COLO668 (cell line): ENCODE results near the gene CST5.
"Not testable (repeated sequence)": the region's sequence is repeated elsewhere in the genome, so short reads cannot be mapped to it uniquely, and the experiment has no call there.

ENCODE experiments used
- DNase-seq: peaks from one replicate; lab custom pipeline; 2025; ENCODE audit not compliant: unreplicated experiment; lab: John Stamatoyannopoulos, UW

Gene CST5

DNA sequence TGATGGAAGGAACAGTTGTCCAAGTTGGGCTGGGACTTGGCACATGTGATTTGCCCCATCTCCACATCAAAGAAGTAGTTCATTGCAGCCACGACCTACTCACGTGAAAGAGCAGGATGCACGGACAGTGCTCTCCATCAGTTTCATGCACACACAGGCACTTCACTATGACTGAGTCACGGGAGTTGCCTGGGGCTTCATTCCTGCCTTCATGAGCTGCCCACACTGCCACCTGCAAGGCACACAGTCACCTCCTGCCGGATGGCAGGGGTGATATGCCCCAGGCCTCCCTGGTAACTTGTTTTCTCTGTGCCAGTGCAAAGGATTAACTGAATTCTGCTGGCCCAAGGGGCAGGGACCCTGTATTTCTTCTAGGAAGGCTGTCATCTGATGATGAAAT lies 22.8 kb downstream of the CST5 start:
- no peak for DNase-seq

DNA sequence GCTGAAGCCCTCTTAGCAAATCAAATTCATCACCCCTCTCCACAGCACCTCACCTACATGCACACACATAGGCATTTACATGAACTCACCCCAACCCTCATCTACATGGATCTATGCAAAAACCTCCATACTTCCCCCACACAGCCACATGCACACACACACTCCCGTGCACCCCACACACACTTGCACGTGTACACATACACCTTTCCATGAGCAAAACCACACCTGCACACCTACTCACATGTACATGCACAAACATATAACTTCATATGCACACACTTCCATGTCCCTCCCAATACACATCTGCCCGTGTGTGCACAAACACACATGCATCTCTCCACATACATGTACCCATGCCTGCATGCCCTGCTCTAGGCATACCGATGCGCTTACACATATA lies 23.3 kb downstream of the CST5 start:
- DNase-seq: no peak

DNA sequence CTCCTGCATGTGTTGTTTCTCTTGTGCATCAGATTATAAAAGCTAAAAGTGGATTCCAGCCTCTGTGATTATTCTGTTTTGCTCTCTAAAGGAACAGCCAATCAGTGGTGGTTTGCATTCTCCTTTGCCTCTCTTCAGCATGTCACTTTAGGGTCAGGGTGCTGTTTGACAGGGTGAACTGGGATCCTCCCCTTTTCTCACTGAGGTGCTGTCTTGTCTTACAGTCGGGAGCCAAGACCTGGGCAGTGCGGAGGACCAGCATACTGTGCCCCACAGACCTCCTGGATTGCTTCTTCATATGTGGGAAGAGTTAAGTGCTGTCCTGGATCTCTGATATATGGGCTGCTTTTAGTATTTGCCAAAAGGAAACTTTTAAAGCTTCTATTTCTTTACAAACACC lies 37.9 kb downstream of the CST5 start:
- no peak for DNase-seq

DNA sequence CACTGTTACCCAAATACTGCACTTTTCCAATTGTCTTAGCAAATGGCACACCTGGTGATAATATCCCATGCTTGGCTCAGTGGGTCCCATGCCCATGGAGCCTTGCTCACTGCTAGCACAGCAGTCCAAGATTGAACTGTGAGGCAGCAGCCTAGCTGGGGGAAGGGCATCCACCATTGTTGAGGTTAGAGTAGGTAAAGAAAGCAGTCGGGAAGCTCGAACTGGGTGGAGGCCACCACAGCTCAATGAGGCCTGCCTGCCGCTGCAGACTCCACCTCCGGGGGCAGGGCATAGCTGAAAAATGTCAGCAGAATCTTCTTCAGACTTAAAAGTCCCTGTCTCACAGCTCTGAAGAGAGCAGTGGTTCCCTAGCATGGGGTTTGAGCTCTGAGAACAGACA lies 43.8 kb downstream of the CST5 start:
- DNase-seq: no peak

DNA sequence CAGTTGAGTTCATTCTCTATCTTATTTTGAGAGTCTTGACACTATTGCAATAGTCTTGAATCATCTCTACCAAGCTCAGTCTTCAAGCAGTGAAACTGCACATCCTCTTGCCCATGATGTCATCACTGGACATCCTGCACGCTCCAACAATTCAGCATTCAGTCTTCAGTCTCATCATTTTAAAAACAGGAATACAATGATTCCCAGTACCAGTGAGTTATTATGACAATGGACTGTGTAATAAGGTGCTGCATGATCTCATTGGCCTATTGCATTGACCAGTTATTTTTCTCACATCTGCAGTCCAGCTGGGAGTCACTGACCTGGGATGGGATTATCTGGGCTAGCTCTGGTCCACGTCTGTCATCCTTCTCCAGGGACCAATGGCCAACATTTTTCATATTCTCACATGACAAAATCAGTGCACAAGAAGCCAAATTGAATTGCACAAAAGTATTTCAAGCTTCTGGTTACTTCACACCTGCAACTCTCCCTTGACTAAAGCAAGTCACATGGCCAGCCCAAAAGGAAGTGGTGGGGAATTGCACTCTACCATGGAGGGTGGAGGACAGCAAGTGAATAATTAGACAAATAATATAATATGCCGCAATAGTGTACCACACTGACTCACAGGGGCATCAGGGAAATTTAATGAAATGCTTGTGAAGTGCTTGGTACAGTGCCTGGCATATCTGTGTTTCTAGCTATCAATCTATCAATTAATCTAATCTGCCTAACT lies 46.6 kb downstream of the CST5 start:
- DNase-seq: no peak

DNA sequence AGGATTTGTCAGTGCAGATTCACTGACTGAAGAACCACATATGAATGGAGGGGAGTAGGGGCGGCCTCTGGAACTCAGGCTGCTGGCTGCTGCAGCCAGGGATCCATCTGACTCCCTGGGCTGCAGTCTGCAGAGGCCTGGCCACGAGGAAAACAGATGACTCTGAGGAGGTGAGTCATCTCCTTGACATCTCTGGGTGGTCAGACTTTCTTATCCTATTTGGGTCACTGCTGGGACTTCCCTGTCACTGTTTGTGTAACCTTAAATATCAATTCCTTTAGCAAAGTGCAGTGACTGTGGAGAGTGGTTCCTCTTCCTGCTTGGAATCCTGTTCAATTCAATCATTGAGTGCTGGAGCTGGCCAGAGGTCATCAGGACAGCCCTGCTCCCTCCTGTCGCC lies 47.6 kb downstream of the CST5 start:
- not testable (repeated sequence) for DNase-seq

DNA sequence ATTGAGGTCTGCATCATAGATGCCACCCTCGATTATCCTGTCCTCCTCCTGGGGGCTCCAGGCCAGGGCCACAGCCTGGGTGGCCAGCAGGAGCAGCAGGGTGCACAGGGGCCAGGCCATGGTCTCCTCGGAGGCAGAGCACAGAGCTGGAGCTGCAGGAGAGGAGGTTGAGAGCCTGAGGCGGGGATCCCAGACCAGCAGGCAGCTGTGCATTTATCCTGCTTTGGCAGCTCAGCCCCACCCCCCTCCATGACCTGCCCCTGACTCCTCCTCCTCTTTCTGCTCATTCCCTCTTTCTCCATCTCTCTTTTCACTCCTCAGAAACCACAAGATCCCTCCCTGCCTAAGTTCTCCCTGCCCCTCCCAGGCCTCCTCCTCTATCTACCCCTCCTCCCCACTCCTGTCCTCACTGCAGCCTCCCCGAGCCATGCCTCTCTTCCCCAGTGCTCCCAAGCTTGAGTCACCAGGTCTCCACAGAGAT lies 53.0 kb downstream of the CST5 start, which contains the start of gene CST2:
Gene CST2, minus strand, starts transcription at position 189 of the 481 bp plus-strand sequence. Its CDS starts 69 bp downstream, at position 120.
- DNase-seq: no peak
